Stimulated activated CD8-positive, alpha-beta memory T cell treated with anti-CD3 and anti-CD28 coated beads, Interleukin-7, amount 100 ng/mL, for 1 hour (primary cell): Measurements from ENCODE around the gene PRKCA.

Source experiments
- DNase-seq, 2 donors: peaks; one replicate each; pipeline ENCODE4 v3.0.0-alpha.2; 2020; ENCODE audit warnings: low read depth in 2 of 2

Gene PRKCA

DNA sequence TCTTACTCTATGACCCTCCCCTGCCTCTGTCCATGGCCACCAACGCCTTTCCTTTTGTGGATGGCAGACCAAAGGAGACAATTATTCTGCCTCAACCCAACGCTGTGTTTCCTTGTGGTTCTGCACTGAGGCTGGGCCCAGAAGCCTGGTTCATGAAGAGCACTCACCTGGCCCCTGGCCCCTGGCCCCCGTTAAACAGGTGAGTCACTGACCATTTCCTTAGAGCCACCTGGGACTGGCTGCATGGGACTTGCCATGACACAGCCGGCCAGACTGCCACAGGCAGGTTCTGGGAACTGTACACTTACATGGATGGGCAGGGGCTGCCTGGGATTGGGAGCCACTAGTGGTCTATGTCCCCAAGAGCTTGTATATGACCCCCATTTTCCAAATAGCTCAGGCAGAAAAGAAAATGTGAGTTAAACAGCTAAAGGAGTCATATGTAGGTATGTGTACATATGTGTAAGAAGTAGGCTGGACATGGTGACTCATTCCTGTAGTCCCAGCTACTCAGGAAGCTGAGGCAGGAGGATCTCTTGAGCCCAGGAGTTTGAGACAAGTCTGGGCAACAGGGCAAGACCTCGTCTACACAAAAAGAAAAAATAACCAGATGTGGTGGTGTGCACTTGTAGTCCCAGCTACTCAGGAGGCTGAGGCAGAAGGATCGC, 350.6 kb downstream of the PRKCA start:
- DNase-seq: no peak

DNA sequence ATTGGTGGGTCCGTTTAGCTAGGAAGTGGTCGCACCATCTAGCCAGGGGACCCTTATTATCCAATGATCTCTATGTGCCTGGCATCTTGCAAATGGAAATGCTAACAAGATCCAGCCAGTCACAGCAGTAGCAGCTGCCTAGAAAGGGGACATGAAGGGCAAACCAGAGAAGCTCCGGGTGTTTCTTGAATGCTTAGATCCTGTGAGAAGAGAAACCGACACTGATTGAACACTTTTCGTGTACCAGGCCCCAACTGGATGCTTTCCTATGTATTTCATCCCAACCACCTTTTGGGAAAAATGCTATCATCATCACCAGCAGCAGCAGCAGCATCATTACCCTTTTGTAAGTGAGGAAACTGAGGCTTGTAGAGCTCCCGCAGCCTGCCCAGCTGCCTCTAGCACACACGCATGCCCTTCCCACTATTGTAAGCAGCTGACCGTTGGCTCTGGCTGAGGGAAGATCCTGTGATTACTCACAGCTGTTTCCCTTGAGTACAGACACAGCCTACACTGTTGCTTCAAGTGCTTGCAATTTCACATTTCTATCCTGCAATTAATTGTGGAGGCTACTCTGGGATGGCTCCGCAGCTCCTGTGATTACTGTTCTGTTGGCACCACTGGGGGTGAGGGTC, 351.8 kb downstream of the PRKCA start:
- DNase-seq: no peak

- no peak for DNase-seq
These were observed 352.4 kb downstream of the PRKCA start for GRCh38 chr17:66654764-66655163.

DNA sequence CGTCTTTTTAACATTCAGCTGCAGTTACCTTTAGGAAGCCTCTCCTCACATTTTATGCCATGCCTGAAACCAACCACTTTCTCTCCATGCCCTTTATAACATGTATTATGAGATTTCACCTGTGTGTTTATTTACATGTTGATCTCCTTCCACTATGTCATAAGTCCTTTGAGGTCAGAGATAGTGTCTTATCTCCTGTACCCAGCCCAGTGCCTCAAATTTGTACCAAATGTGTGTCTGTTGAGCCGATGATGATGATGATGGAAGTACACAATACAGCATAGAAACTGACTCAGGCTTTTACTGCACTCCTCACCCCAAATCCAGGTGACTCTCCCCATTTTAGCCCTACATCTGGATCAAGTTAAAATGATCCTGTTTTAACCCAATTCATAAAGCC, 353.0 kb downstream of the PRKCA start:
- DNase-seq: no peak

- DNase-seq: no peak
These were observed 353.4 kb downstream of the PRKCA start for GRCh38 chr17:66655861-66656260.

- DNase-seq: no peak
These were observed 359.2 kb downstream of the PRKCA start for GRCh38 chr17:66661411-66662256.

DNA sequence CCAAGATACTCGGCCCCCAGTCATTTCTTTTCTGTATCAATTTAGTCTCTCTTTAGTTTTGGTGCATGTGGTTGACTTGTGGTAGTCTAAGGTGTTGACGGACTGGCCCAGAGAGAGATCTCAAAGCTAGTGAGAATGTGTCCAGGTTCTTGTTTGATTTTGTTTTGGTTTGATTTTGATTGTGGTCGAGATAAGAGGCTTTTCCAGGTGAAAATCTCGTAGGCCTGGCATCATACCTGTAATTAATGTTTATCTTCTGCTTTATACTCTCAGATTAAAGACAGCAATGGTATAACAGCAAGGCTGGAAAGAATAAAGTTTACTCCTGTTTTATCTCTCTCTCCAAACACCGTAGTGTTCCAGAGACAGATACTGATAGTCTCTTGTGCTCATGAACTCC, 360.1 kb downstream of the PRKCA start:
- no peak for DNase-seq

DNA sequence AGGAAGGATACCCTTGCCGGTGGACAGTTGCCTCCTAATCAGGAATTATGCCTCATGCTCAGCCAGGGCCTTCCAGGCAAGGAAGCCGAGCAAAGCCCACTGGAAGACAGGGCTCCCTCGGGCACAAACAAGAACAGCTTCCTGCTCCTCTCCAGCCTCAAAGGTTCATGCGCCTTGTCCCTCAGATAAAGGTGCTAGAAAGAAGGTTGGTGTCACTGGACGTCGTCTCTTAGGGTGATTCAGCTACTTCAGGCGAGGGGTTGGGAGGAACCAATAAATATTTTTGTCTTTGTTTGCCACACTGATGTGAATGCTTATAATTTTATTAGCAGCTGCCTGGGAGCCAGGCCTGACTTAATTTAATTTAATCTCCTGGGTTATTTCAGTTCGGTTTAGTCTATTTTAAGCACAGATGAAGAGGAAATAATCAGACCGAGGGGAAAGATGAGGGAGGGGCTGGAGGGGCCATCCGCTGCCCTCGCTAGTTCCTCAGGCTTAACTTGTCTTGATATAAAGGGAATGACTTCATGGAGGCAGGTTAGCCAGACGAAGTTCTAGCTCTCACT, 360.7 kb downstream of the PRKCA start:
- DNase-seq: no peak

DNA sequence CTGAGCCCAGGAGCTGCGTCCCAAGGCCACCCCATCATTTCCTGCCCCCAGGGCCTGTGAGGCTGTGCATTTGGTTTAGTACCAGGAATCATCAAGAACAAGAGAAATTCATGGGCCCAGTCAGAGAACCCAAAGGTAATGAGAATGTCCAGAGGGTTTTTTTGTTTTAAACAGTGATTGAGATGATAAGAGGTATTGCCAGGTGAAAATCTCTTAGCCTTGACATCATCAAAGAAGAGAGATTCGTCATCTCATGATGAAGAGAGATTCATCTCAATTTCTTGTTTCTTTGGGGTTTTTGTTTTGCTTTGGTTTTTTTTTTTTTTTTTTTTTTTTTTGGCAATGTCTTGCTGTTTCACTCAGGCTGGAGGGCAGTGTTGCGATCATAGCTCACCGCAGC, 361.9 kb downstream of the PRKCA start:
- no peak for DNase-seq

DNA sequence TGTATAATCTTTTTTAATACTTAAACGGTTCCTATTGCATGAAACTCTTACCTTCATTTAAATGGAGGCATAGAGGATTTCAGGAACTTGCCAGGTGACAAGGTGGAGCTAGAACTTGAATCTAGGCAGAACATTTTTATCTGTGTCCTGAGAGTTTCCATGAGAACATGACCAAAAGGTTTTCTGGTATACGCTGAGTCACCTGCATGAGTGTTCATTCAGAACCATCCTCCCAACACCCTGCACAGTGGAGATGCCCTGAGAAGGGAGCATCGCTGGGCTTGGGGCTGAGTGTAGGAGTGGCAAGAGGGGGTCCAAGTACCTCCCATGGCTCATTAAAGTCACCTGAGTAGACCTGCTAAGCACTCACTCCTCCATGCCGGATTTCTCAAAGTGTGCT, 362.8 kb downstream of the PRKCA start:
- no peak for DNase-seq

GRCh38 chr17:66667090-66667489, 364.7 kb downstream of the PRKCA start:
- DNase-seq: no peak

- DNase-seq: peak in 1 of 2 donors; percentile 22
These were observed 365.1 kb downstream of the PRKCA start for GRCh38 chr17:66667491-66668030.

- DNase-seq: no peak
These were observed 367.8 kb downstream of the PRKCA start for GRCh38 chr17:66670206-66670605.

DNA sequence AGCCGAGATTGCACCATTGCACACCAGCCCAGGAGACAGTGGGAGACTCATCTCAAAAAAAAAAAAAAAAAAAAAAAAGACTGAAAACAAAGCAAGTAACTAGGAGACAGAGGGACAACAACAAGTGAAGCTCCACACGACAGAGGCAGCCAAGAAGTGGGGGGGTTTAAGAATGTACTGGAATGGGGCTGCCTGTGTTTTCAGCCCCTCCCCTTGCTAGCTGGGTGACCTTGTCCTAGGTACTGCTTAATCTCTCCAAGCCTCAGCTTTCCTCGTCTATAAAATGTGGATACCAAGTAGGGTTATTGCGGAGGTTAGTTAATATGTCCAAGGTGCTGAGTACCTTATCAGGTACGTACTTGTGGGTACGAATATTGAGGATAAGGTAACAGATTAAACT, 368.7 kb downstream of the PRKCA start:
- DNase-seq: no peak

DNA sequence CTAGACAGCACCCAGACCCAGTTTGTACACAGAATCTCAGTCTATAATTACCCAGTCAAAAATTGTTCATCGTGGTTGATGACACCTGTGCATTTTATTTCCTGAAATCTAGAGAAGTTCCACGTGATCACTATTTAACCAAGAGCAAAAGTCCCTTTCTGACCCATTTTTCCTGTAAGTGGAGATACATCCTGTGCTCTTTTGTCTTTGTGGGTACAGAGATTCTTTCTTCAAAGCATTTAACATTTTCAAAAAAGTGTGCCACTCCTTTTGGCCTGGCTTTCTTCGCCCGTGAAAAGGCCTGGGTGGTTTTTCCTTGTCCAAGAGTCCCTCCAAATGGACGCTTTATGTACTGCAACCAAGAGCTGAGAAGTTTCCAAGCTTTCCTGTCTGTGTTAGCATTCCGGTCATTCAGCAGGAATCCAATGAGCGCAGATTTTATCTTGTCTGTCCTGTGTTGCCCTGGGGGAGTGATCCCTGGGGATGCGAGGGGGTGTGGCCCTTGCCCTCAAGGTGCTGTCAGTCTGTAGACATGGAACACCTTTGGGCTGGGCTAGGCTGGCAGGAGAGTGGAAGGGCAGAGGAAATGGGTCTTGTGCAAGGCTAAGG, 371.4 kb downstream of the PRKCA start:
- peak in 1 of 2 donors; percentile 10 for DNase-seq

DNA sequence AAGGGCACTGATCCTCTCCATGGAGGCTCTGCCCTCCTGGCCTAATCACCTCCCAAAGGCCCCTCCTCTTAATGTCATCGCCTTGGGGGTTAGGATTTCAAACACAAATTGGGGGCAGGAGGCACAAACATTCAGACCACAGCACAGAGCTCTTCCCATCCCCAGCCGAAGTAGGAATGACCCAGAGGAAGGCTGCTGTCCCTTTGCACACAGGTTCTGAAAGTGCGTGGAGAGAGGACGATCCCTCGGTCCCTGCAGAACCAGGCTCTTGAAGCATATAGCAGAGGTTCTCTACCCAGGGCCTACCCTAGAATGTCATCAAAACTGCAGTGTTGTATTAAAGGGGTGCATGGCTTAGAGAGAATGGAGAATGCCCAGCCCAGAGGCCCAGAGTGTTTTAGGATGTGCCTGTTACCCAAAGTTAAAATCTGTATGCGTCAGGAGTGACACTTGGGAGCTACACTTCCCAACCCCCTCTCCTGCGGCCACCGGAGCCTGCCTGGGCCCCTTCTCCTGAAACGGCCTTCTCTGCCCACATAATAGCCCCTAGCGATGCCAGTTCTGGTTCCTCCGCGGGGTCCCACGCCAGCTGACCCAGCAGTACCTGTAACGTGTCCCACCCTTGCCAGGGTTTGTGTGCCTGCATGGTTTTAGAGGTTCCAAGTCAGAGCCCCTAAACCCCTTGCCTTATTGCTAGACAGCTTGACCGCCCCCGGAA, 373.0 kb downstream of the PRKCA start:
- DNase-seq: no peak

GRCh38 chr17:66675991-66676371, 373.6 kb downstream of the PRKCA start:
- no peak for DNase-seq

GRCh38 chr17:66676421-66676820, 374.0 kb downstream of the PRKCA start:
- DNase-seq: no peak

DNA sequence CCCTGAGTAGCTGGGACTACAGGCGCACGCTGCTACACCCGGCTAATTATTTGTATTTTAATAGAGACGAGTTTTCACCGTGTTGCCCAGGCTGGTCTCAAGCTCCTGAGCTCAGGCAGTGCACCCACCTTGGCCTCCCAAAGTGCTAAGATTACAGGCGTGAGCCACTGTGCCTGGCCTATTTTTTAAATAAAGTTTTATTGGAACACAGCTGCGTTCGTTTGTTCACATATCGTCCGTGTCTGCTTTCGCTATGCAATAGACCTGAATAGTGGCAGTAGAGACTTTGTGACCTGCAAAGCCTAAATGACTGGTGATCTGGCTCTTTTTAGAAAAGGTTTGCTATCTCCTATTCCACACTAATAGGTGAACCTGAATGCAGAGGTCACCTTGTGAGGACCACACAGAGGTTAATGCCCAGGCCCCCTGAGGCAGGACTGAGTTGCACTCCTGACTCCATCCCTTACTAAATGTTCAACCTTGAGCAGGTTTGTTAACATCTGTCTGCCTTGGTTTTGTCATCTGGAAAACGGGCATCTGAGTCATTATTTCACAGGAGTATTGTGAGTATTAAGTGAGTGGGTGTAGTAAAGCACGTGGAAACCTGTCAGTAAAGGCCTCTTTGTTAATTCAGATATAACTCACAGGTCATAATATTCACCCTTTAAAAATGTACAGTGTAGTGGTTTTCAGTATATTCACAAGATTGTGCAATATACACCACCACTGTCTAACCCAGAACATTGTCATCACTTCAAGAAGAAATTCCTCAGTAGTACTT, 375.0 kb downstream of the PRKCA start:
- DNase-seq: no peak

GRCh38 chr17:66678061-66678460, 375.6 kb downstream of the PRKCA start:
- DNase-seq: no peak
